Lower leg skin (tissue), 3 donors: ENCODE data around the gene PTGR2.

Source experiments
- CTCF ChIP-seq, 3 donors: fragments of 450-650 bp; IDR thresholded peaks; one replicate each; pipeline ENCODE4 v1.5.1; 2016; ENCODE audit warnings: antibody characterized with exemption in 3 of 3, mild to moderate bottlenecking in 3 of 3, moderate library complexity in 2 of 3
- POLR2A ChIP-seq, 2 donors: fragments of 450-650 bp; IDR thresholded peaks; one replicate each; pipeline ENCODE4 v1.6.1; 2016 to 2017; ENCODE audit warnings: antibody characterized with exemption in 2 of 2, mild to moderate bottlenecking in 1 of 2, moderate library complexity in 1 of 2

GRCh38 chr14:73818821-73819220, 32.8 kb upstream of the PTGR2 start:
- TF ChIP-seq CTCF (IDR thresholded peaks at IDR 0.05): no peak
- TF ChIP-seq POLR2A (IDR thresholded peaks at IDR 0.05): no peak
